LNCAP (cell line): Measurements from ENCODE around the gene ZIM2.

Source experiments
- TF ChIP-seq, protein P1 (sequence below): fragments of 450-650 bp; IDR thresholded peaks from 2 replicates; pipeline ENCODE4 v1.5.1; 2017; ENCODE audit warnings: mild to moderate bottlenecking

The ZIM2 gene

DNA sequence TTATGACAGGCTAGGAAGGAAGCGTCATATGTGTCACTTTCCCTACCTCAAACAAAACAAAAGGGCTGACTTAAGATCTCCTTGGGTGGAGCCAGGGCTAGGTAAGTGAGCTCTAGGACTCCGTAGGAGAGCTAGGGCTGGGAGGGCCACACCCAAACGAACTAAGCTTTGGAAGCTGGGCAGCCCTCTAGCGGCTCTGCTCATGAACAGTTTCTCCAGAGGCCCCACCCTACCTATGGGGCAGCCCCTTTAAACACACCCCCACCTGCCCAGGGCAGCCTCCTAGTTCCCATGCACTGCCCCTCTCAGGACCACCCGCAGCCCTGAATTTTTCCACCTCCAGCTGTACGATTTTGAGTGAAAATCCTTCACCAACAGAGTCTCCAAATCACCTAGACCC, 3.5 kb downstream of the ZIM2 start:
- TF ChIP-seq, protein P1, sequence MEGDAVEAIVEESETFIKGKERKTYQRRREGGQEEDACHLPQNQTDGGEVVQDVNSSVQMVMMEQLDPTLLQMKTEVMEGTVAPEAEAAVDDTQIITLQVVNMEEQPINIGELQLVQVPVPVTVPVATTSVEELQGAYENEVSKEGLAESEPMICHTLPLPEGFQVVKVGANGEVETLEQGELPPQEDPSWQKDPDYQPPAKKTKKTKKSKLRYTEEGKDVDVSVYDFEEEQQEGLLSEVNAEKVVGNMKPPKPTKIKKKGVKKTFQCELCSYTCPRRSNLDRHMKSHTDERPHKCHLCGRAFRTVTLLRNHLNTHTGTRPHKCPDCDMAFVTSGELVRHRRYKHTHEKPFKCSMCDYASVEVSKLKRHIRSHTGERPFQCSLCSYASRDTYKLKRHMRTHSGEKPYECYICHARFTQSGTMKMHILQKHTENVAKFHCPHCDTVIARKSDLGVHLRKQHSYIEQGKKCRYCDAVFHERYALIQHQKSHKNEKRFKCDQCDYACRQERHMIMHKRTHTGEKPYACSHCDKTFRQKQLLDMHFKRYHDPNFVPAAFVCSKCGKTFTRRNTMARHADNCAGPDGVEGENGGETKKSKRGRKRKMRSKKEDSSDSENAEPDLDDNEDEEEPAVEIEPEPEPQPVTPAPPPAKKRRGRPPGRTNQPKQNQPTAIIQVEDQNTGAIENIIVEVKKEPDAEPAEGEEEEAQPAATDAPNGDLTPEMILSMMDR, result no peak

DNA sequence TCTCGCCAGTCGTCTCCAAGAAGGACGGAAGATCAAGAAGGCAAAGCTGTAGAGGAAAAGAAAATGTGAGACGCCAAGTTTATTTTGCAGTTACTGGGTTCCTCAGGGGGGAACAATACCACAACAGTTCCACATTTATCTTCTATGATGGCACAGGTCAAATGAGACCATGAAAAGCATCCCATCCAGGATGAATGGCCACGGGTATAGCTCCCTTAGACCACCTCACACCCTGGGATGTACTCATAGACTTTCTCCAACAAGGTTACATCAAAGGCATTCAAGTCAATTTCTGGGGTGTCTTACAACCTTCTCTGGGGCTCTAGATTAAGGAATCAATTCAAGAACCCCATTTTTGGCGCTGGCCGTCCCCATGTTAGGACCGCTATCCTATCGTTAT, 4.5 kb downstream of the ZIM2 start:
- TF ChIP-seq, protein P1, result no peak

DNA sequence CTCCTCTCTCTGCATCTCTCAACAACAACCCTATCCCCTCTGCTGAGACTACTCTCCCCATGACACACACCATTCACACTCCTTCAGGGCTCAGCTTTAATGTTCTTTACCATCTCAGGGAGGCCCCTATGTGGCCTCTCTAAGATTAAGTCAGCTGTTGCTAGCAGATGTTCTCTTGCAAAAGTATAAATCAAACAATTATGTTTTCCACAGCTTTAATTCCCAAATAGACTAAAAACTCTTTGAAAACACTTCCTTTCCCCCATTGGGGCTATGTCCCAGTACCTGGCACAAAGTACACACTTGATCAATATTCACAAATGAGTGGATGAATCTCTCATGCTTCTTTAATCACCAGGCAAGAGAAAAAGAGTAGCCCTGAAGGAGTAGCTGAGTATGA, 5.1 kb downstream of the ZIM2 start:
- TF ChIP-seq, protein P1, result no peak

DNA sequence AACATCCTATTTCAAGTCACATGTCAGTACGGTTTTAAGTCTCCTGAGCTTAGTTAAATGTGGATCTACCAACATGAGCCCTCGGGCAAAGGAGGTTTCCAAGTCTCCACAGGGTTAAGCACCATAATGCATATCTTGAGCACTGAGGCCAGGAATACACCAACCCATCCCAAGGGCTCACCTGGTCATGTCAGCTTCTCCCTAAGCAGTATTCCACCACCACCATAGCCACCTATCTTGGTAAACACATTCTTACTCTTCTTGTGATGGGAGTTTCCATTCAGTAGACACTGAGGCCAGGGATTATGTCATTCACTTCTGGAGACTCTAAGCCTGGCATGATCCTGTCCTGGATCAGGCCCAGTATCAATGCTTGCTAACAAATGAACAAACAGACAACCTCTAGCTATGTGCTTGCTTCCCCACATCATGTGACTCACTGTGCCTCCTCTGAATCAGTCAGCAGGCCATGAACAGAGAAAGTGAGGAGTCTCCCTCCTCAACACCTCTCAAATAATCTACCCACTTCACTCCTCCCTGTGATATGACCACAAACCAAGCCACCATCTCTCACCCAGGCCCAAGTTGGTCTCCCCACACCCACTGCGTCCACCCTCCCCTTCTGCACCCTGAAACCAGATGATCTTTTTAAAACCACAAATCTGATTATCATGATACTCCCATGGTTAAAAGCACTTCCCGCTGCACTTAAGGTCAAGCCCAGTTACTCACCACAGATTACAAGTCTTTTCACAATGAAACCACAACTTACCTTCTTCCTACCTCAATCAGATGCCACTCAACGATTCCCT, 5.8 kb downstream of the ZIM2 start:
- TF ChIP-seq, protein P1, result no peak

DNA sequence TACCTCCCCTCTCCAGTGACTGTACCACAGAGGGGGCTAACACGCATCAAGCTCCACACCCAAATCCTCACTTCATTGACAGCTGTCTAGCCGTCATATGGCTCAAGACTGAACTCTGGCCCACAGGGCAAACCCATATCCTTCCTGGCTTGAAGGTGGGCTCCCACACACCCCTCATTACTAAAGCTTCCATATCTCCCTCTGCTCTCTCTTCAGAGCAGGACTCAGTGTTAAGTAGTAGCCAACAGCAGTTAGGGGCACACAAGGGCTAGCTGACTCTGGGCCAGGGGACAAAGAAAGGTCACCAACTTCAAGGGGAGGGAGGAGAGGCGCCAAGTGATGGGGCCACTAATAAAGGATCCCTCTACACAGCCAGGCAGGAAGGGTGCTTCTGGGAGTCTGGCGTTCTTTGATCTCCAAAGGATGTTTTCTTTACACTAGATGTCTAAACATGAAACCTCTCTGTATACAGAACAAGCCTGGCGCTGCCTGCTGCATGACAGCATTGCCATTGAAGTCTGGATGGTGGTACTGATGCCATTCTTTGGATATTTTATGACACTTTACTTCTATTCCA, 8.1 kb downstream of the ZIM2 start:
- TF ChIP-seq, protein P1, result no peak

DNA sequence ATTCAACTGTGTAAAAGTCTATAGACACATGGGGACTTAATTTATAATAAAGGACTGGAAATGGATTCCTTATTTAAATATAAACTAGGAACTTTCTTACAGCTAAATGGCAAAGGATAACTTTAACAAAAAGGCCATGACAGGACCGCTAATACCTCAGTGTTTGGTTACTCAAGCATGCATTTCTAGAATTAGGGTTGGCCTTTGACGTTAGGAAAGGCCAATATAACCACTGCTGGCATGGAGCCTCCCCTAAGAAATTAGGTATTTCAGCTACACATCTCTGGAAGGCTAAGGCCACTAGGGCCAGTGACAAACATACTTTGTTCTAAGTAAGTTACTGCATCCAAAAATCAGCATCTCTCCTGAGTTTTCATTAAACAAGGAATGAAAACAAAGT, 9.3 kb downstream of the ZIM2 start:
- TF ChIP-seq, protein P1, result no peak

DNA sequence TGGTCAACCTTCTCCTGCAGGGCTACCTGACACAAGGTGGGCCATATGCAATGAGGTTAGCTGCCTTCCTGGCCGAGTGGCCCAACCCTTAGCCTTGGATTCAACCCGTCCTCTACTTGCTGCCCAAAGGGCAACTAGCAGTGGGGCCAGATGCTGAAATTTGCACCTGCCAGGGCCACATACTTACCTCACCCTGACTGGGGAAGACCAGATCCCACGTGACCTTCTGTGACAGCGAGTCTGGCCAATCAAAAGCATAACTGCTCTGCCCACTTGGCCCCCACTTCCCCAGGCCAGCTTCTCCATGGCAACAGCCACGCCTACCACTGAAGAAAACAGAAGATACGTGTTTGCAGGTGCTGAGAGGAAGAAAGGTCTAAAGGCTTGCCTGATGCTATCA, 10.9 kb downstream of the ZIM2 start:
- TF ChIP-seq, protein P1, result no peak
